GM18873 (cell line): Measurements from ENCODE around the gene DUOX1.
A peak's percentile ranks its signal among the peaks of the same experiment; 100 is the strongest.

ENCODE experiments used
- ATAC-seq: cut with Tn5 transposase; IDR thresholded peaks from one replicate; pipeline ENCODE4 v1.9.1; 2021; ENCODE audit warnings: mild to moderate bottlenecking, moderate library complexity, moderate number of reproducible peaks; ENCODE audit not compliant: unreplicated experiment, low FRiP score

The DUOX1 gene

GRCh38 chr15:45165536-45165935 is 35.7 kb downstream of the DUOX1 start:
- ATAC-seq = no peak

DNA sequence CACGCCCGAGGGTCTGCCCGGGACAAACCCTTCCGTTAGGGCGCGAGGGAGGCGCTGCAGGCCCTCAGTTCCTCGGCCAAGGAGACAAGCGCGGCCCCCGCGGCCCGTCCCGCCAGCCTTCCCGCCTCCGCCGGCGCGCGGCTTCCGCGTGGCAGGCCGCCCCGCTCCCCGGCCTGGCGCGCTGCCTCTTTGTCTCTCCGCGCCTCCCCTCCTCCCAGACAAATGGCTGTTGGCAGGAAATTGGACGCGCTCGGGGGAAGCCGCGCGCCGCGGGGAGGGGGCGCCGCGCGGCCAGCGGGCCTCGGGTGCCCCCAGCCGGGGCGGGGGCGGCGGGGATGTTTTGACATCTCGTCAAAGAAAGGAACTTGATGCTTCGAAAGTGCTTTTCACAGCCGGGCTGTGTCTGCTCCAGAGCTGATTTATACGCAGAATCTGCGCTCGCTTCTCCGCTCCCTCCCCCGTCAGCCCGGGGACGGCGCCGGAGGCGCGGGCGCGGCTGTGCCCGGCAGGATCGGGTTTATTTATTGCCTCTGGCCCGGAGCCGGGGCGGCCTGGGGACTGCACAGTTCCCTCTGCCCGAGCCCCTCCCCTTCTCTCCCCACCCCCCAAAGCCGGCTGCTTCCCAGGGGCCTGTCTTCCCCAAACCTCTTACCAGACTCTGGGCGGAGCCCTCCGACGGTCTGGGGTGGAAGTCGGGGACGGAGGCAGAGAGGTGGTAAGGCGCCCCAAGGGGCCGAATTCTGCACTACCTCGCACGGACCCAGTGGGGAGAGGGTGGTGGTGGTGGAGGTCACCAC is 37.2 kb downstream of the DUOX1 start:
- peak; percentile 77 for ATAC-seq

DNA sequence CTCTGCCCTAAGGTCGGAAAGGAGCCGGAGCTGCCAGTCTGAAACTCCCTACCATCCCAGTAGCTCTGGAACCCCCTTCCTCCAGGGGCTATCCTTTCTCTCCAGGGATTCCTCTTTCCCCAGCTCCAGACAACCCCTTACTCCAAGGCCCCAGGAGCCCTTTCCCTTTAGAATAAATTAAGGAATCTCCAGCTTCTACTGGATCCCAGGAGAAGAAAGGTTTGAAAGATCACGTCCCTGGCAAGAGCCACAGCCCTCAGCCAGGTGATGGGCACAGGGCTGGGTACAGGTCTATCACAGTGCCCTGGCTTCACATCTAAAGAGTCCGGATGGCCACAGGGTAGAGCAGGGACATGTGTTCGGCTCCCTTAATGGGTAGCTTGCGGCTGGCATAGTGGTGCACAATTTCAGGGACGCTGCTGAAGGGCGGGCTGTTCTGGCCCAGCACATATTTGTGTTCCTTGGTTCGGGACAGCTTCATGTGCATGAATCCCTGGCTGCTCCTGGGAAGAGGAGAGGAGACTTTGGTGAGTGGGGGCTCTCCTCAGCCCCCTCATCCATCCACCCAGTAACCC is 37.9 kb downstream of the DUOX1 start:
- no peak for ATAC-seq

DNA sequence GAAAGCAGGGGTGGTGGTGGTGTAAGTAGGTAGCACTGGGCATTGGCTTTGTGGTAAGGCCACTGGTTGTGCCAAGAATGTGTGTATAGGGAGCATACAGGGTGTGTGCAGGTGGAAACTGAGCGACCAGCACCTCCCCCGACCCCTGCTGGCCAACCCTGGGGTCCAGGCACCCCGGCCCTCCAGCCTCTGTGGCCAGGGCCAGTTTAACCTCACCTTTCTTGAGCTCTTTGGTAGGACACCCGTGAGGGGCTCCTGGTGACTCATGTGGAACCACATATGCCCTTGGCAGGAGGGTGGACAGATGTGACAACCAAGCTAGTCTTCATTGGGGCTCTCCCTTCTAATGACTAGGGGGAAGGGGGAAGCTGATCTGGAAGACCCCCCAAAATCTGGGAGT is 38.5 kb downstream of the DUOX1 start:
- ATAC-seq = no peak

- ATAC-seq = no peak
Measured at GRCh38 chr15:45168751-45169551, 39.2 kb downstream of the DUOX1 start.

DNA sequence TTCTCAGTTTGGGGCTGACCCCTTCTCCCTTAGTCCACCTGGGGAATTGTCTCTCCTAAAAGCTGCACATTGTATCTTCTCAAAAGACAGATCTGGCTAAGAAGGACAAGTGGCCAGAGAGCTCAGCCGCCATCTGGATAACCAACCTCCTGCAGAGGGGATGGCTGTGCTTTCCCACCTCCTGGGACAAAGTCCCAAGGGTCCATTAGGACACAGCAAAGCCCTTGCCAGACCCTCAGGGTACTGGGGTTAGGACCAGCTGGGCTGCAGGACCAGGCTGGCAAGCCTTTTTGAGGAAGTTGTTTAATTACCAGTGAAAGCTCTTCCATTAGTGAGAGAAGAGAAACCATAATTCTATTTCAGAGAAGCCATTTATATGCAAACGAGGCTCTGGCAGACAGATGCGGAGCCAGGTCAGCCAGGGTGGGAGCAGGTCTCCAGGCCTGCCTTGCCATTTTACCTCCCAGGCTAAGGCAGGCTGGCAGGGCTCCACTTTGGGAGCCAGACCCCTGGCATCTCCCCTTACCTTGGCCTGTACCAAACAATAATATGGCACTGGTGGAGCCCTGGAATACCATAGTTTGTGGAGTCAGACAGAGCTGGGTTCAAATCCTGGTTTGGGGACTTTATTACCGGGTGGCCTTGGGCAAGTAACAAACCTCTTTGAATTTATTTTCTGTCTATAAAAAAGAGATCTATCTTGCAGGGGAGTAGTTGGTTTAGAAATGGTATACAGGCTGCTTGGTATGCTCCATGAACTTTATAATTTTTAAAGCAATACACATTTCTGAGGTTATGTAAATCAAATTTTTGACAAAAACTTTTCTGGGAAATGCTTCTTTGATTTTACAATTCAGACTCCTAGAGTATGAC is 40.0 kb downstream of the DUOX1 start:
- ATAC-seq = no peak

- ATAC-seq = no peak
Measured at GRCh38 chr15:45171912-45172311, 42.1 kb downstream of the DUOX1 start.

GRCh38 chr15:45174069-45174468 is 44.3 kb downstream of the DUOX1 start:
- no peak for ATAC-seq

DNA sequence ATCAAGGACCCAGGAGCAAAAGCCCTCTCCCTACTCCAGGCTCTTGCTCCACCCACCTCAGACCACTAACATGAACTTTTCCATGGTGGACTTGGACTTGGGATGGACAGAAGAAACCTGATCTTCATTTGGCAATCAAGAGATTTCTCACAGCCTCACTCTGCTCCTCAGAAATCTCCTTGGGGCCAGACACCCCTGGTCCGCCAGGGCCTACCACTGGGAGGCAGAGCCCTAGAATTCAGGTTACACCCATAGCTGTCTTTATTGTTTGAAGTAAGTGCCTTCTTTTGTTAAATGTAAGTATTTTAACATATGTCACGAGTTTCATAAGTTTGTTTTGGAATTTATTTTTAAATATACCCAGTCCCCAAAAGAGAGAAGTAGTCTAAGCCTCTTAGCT is 44.8 kb downstream of the DUOX1 start:
- ATAC-seq = no peak

DNA sequence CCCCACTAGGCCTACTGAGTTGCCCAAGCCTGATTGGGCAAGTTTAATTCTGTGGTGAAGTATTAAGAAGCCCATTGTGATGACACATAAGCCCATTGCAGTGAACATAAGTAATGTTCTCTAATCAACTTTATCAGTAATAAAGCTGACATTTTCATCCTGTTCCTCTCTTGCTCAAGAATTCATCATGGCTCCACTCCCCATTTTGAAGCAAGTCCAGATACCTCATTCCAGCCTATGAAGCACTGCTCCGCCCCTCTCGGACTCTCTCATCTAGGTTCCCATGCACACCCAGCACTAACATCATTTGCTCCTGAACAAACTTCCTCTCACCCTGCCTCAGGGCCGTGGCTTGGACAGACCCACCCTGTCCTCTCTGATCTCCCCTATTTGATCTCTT is 47.5 kb downstream of the DUOX1 start:
- no peak for ATAC-seq

DNA sequence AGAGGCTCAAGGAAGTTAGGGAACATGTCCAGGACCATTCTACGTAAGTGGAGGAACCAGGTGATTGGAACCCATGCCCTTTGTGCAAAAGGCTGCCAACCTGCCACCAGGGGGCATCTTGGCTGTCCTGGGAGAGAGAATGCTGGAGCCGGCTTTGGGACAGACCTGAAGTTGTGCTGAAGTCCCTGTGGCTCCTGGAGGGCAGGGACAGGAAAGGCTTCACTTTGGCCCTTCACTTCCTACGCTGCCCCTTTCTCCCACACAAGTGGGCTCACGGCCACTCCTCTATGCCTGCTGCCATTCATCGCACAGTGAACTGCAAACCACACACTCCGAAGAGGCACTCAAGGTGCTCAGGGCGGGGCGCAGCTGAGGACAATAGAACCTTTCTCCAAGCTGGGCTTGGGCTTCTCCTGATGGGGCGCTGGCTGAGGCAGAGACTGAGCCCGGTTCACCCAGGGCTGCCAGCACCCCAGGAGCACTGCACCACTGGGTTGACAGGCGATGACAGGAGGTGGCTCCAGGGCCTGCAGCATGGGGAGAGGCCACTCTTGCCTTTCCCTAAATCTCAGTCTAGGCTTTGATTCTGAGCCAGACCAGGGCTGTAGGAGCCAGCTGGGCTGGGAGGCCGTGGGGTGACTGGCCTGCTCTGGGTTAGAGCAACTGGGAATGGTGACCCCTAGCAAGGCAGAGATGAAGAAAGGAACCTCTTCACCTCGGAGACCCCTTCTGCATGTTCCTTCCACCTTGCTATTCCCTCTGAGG is 49.6 kb downstream of the DUOX1 start:
- no peak for ATAC-seq

- ATAC-seq = no peak
Measured at GRCh38 chr15:45180201-45180600, 50.4 kb downstream of the DUOX1 start.

- ATAC-seq = no peak
Measured at GRCh38 chr15:45180648-45181436, 51.0 kb downstream of the DUOX1 start.

GRCh38 chr15:45181491-45182285 is 51.9 kb downstream of the DUOX1 start:
- ATAC-seq = no peak

DNA sequence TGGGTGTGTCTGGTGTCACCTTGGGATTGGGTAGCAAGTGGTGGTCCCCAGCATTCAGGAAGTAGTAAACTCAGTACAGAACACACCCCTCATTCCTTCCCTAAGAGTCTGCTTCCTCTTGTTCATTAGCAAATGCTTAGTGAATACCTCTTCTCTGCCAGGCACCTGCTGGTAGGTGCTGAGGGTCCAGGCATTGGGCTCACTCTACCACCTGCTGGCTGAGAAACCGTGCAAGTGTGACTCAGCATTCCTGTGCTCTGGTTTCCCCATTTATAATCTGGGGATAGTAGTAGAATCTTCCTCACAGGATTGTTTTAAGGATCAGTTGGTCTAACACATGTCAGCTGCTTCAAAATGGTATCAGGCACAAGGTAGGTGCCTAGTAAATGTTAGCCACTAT is 53.2 kb downstream of the DUOX1 start:
- no peak for ATAC-seq

- no peak for ATAC-seq
Measured at GRCh38 chr15:45183511-45183910, 53.7 kb downstream of the DUOX1 start.

DNA sequence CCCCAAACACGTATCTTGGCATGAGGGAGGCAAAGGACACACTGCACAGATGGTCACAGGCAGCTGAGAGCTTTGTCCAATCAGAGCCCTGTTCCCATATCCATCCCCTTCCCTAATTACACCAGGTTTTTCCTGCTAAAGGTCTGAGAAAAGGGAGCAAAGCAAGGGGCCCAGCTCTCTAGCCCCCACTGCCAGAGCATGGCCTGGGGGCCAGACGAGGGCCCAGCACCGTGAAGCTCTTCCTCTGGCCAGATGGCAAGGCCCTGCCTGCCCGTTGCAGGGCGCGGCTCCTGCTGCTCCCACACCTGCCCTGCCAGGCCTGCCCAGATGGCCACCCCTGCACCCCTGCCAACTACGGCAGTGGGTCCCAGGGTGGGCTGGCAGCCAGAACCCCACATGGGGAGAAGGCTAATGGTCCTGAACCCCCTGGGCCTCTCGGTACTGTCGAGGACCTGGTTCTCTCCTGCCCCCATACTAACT is 54.8 kb downstream of the DUOX1 start:
- no peak for ATAC-seq
